GF-D8 (cell line): Measurements from ENCODE around the gene CASP9.

Experiments
- DNase-seq: peaks from one replicate; lab custom pipeline; 2025; lab: John Stamatoyannopoulos, UW

CASP9 gene

GRCh38 chr1:15524021-15524282 lies at the start of gene CASP9:
Gene CASP9 (minus strand): TSS chr1:15524215. CDS start chr1:15524200, 15 bp downstream.
- no peak for DNase-seq

- no peak for DNase-seq
These were observed 49.5 kb upstream of the CASP9 start for GRCh38 chr1:15573477-15573876.

- DNase-seq, result no peak
These were observed 47.3 kb upstream of the CASP9 start for GRCh38 chr1:15571266-15571665.

GRCh38 chr1:15570861-15571260 lies 46.8 kb upstream of the CASP9 start:
- no peak for DNase-seq

GRCh38 chr1:15568387-15569073 lies 44.5 kb upstream of the CASP9 start:
- DNase-seq, result no peak

GRCh38 chr1:15559189-15559810 lies 35.3 kb upstream of the CASP9 start:
- no peak for DNase-seq

- no peak for DNase-seq
These were observed 34.5 kb upstream of the CASP9 start for GRCh38 chr1:15558516-15558915.

GRCh38 chr1:15557594-15557993 lies 33.6 kb upstream of the CASP9 start:
- no peak for DNase-seq

GRCh38 chr1:15557008-15557407 lies 33.0 kb upstream of the CASP9 start:
- DNase-seq, result no peak

GRCh38 chr1:15550573-15550972 lies 26.6 kb upstream of the CASP9 start:
- no peak for DNase-seq

- no peak for DNase-seq
These were observed 22.6 kb upstream of the CASP9 start for GRCh38 chr1:15546641-15547040.

GRCh38 chr1:15543589-15544568 lies 19.9 kb upstream of the CASP9 start:
- DNase-seq, result no peak

GRCh38 chr1:15543251-15543588 lies 19.2 kb upstream of the CASP9 start:
- DNase-seq, result no peak

GRCh38 chr1:15542388-15543250 lies 18.6 kb upstream of the CASP9 start:
- DNase-seq, result no peak

- DNase-seq, result no peak
These were observed 17.3 kb upstream of the CASP9 start for GRCh38 chr1:15541231-15541792.

- no peak for DNase-seq
These were observed 16.2 kb upstream of the CASP9 start for GRCh38 chr1:15540186-15540585.

GRCh38 chr1:15538771-15539170 lies 14.8 kb upstream of the CASP9 start:
- DNase-seq, result no peak

- no peak for DNase-seq
These were observed 7.7 kb upstream of the CASP9 start for GRCh38 chr1:15531682-15532081.

- no peak for DNase-seq
These were observed 7.0 kb upstream of the CASP9 start for GRCh38 chr1:15531003-15531402.

GRCh38 chr1:15526490-15527339 lies 2.7 kb upstream of the CASP9 start, which contains the start of gene DNAJC16:
Gene DNAJC16 (plus strand): TSS chr1:15526848. CDS start chr1:15529106, 2,258 bp downstream.
- peak; percentile 99 for DNase-seq

GRCh38 chr1:15526021-15526489 lies 2.0 kb upstream of the CASP9 start:
- DNase-seq, result no peak
